Endothelial cell of umbilical vein (primary cell): Measurements from ENCODE around the gene MCM5. TPM values are rescaled to one million over a fixed set of nuclear protein-coding genes. Genes with fewer than 3 reads are reported as not detected.

Experiments
- BruUV-seq: library from RNA; stranded (reverse); fragments of 400-500 nt; replicated peaks from 2 replicates; lab custom pipeline; 2021; lab: Mats Ljungman, UMichigan
- CTCF ChIA-PET: fragments of 300-600, 350-600 bp; sonication (Branson Sonifier 250); formaldehyde crosslinking; loops from one replicate; lab custom pipeline; 2021; ENCODE audit warnings: antibody characterized with exemption, inconsistent platforms; lab: Charles Lee
- POLR2A ChIA-PET: fragments of 300-600, 350-600 bp; sonication (Branson Sonifier 250); formaldehyde crosslinking; loops from one replicate; lab custom pipeline; 2021; ENCODE audit warnings: antibody characterized with exemption, inconsistent platforms; lab: Charles Lee
- DNase-seq: peaks from one replicate; pipeline ENCODE4 v3.0.0-alpha.2; 2011; ENCODE audit warnings: low read depth, low spot score
- FAIRE-seq: peaks from 2 replicates; lab custom pipeline; 2011; peaks lifted over from hg19 to GRCh38; lab: Jason Lieb, UNC
- H2AFZ ChIP-seq: 2 replicates; pipeline ENCODE4 v1.6.0; 2012; ENCODE audit warnings: low read depth, low read length, control low read depth, inconsistent platforms
- H3K27ac ChIP-seq: 2 replicates; pipeline ENCODE4 v1.5.1; 2011; ENCODE audit warnings: low read depth, mild to moderate bottlenecking, control low read depth, low read length, moderate library complexity; ENCODE audit not compliant: insufficient read depth
- H3K27me3 ChIP-seq, 2 experiments: 2 replicates each; pipeline versions ENCODE4 v1.6.0 to v1.6.1; 2011; ENCODE audit warnings: low read length in 2 of 2, mixed read lengths in 1 of 2; ENCODE audit not compliant: control insufficient read depth in 2 of 2, insufficient read depth in 2 of 2
- H3K36me3 ChIP-seq, 2 experiments: 2 replicates in 1 of 2; 3 replicates in 1 of 2; pipeline ENCODE4 v1.5.1; 2011; ENCODE audit warnings: low read length in 2 of 2, mild to moderate bottlenecking in 1 of 2, moderate library complexity in 1 of 2; ENCODE audit not compliant: control insufficient read depth in 2 of 2, insufficient read depth in 2 of 2; ENCODE audit errors: extremely low read depth in 1 of 2
- H3K4me1 ChIP-seq: 3 replicates; pipeline ENCODE4 v1.5.1; 2011; ENCODE audit warnings: mild to moderate bottlenecking, low read length; ENCODE audit not compliant: control insufficient read depth, insufficient read depth; ENCODE audit errors: extremely low read depth
- H3K4me2 ChIP-seq: 2 replicates; pipeline ENCODE4 v1.6.1; 2011; ENCODE audit warnings: low read length, control low read depth, mixed read lengths; ENCODE audit not compliant: insufficient read depth
- H3K4me3 ChIP-seq, 3 experiments: fragments of 200-600 bp in 1 of 3; sonication (generic), shearing (Covaris generic) in 1 of 3; replicated peaks in 1 of 3; 2 replicates each; pipeline ENCODE4 v1.5.1; 2011 to 2016; ENCODE audit warnings: control low read depth in 3 of 3, low read length in 3 of 3, mild to moderate bottlenecking in 2 of 3, inconsistent platforms in 1 of 3, low read depth in 1 of 3, moderate library complexity in 1 of 3; ENCODE audit not compliant: insufficient read depth in 1 of 3
- H3K79me2 ChIP-seq: 2 replicates; pipeline ENCODE4 v1.6.0; 2012; ENCODE audit warnings: low read length, inconsistent platforms; ENCODE audit not compliant: control insufficient read depth, insufficient read depth
- H3K9ac ChIP-seq: replicated peaks from 2 replicates; pipeline ENCODE3; 2011; ENCODE audit warnings: low read length, control low read depth; ENCODE audit not compliant: insufficient read depth; ENCODE audit errors: extremely low read depth
- H3K9me1 ChIP-seq: replicated peaks from 3 replicates; pipeline ENCODE4 v1.6.0; 2011; ENCODE audit warnings: mild to moderate bottlenecking, low read length; ENCODE audit not compliant: control insufficient read depth, insufficient read depth; ENCODE audit errors: extremely low read depth
- H3K9me3 ChIP-seq: replicated peaks from 2 replicates; pipeline ENCODE4 v1.5.1; 2012; ENCODE audit warnings: low read length, inconsistent platforms; ENCODE audit not compliant: control insufficient read depth, insufficient read depth
- H4K20me1 ChIP-seq: replicated peaks from 2 replicates; pipeline ENCODE3; 2011; ENCODE audit warnings: mild to moderate bottlenecking, low read length; ENCODE audit not compliant: control insufficient read depth, insufficient read depth; ENCODE audit errors: extremely low read depth
- EZH2 ChIP-seq: IDR thresholded peaks from 2 replicates; pipeline ENCODE4 v1.6.1; 2012; ENCODE audit warnings: borderline replicate concordance, low read depth, mild to moderate bottlenecking, moderate library complexity, low read length, inconsistent platforms; ENCODE audit not compliant: severe bottlenecking
- FOS ChIP-seq: IDR thresholded peaks from 2 replicates; pipeline ENCODE4 v1.6.1; 2011; ENCODE audit warnings: mild to moderate bottlenecking, low read length, moderate library complexity, borderline replicate concordance; ENCODE audit not compliant: insufficient read depth
- GATA2 ChIP-seq: IDR thresholded peaks from 2 replicates; pipeline ENCODE4 v1.7.0; 2011; ENCODE audit warnings: low read depth, mild to moderate bottlenecking, moderate library complexity, mixed read lengths, low read length; ENCODE audit not compliant: insufficient read length, insufficient read depth
- JUN ChIP-seq: IDR thresholded peaks from 2 replicates; pipeline ENCODE4 v1.6.1; 2011; ENCODE audit warnings: borderline replicate concordance, low read depth; ENCODE audit not compliant: insufficient read length, insufficient read depth
- MYC ChIP-seq: IDR thresholded peaks from one replicate; pipeline ENCODE4 v1.6.1; 2011; ENCODE audit warnings: mild to moderate bottlenecking, low read depth, low read length
- POLR2A ChIP-seq: IDR thresholded peaks from 2 replicates; pipeline ENCODE4 v1.6.1; 2012; ENCODE audit warnings: low read depth, mild to moderate bottlenecking, control low read depth, low read length
- POLR2AphosphoS5 ChIP-seq: IDR thresholded peaks from 2 replicates; pipeline ENCODE4 v1.6.1; 2012; ENCODE audit warnings: low read depth, mild to moderate bottlenecking, control low read depth, low read length, moderate library complexity; ENCODE audit not compliant: insufficient read depth
- dilution Hi-C: fragments of 300-500 bp; cut with MboI; formaldehyde crosslinking; loops from one replicate; pipeline ENCODE4 v1.15.0; 2019; ENCODE audit warnings: low sequenced_read_pairs; ENCODE audit not compliant: extremely low pct_ligation_motif_present
- intact Hi-C: fragments of 100-400 bp; cut with micrococcal nuclease; formaldehyde crosslinking; loops from one replicate; pipeline ENCODE4 v1.10.0; 2022
- polyA plus RNA-seq, 4 experiments: library from polyadenylated mRNA; depleted of rRNA in 3 of 4; stranded (reverse) in 3 of 4; unstranded in 1 of 4; fragments of >200 nt; gene quantifications; 2 replicates each; pipeline versions ENCODE4 v1.2.1 to v1.2.3, GENCODE V29; 2011 to 2012; ENCODE audit warnings: missing spikeins in 1 of 4
- total RNA-seq: library from RNA; stranded (reverse); gene quantifications from 2 replicates; pipeline ENCODE4 v1.2.3, GENCODE V29; 2021
- TF ChIP-seq, protein P1 (sequence below), 2 donors: IDR thresholded peaks; 1 replicate in 1 of 2; 2 replicates in 1 of 2; pipeline ENCODE4 v1.5.1; 2011; ENCODE audit warnings: low read length in 2 of 2, mild to moderate bottlenecking in 2 of 2, moderate library complexity in 2 of 2, control low read depth in 1 of 2, inconsistent platforms in 1 of 2, low read depth in 1 of 2; ENCODE audit not compliant: insufficient read depth in 1 of 2; ENCODE audit errors: extremely low read depth in 1 of 2
- TF ChIP-seq, protein P2 (sequence below): IDR thresholded peaks from 2 replicates; pipeline ENCODE4 v1.6.1; 2011; ENCODE audit not compliant: insufficient read depth, insufficient read length

Gene MCM5
- total and polyA plus RNA-seq, 2 donors (not counting 3 experiments of a cell fraction or from before 2014, with no cell fraction given): 67.8 to 111 TPM

DNA sequence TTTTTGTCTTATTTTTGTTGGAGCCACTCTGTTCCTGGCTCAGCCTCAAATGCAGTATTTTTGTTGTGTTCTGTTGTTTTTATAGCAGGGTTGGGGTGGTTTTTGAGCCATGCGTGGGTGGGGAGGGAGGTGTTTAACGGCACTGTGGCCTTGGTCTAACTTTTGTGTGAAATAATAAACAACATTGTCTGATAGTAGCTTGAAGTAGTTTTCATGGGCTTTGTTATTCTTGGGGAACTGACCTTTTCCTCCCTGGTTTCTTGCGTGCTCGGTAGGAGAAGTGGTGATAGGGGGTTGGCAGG lies 6.0 kb upstream of the MCM5 start:
- DNase-seq (peak; percentile 68), FAIRE-seq (no peak)
- dilution Hi-C loops: no loop called here
- Histone ChIP-seq H3K9me1 (no peaks in the 10 kb centered on the region), H3K9ac (no peak overlapping the region), H3K4me3 (no peak overlapping the region), H4K20me1 (no peaks in the 10 kb centered on the region), H3K4me2 (no peak overlapping the region), H3K79me2 (no peaks in the 10 kb centered on the region), H3K27me3 (no peaks in the 10 kb centered on the region), H2AFZ (no peak overlapping the region), H3K27ac (no peak overlapping the region), H3K9me3 (no peaks in the 10 kb centered on the region), H3K4me1 (peaks cover 4% of the 10 kb centered on the region), H3K36me3 (peaks cover 16 to 18% of the 10 kb centered on the region in 2 experiments)
- POLR2A ChIA-PET: no interaction called here
- intact Hi-C loops: no loop called here
- BruUV-seq: no TSS peak
- CTCF ChIA-PET: interaction anchor here (0.6 kb wide), 1 partner anchor 36 kb away, joined by 3 read pairs; no protein-coding TSS in a partner anchor
- TF ChIP-seq POLR2AphosphoS5: no peak
- no peak for TF ChIP-seq EZH2
- no peak for TF ChIP-seq FOS
- TF ChIP-seq POLR2A: no peak
- TF ChIP-seq, protein P1, sequence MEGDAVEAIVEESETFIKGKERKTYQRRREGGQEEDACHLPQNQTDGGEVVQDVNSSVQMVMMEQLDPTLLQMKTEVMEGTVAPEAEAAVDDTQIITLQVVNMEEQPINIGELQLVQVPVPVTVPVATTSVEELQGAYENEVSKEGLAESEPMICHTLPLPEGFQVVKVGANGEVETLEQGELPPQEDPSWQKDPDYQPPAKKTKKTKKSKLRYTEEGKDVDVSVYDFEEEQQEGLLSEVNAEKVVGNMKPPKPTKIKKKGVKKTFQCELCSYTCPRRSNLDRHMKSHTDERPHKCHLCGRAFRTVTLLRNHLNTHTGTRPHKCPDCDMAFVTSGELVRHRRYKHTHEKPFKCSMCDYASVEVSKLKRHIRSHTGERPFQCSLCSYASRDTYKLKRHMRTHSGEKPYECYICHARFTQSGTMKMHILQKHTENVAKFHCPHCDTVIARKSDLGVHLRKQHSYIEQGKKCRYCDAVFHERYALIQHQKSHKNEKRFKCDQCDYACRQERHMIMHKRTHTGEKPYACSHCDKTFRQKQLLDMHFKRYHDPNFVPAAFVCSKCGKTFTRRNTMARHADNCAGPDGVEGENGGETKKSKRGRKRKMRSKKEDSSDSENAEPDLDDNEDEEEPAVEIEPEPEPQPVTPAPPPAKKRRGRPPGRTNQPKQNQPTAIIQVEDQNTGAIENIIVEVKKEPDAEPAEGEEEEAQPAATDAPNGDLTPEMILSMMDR (IDR thresholded peaks at IDR 0.05; ENCODE audit: extremely low read depth in 1 of 2, insufficient read depth in 1 of 2, low read depth in 1 of 2, low read length in 2 of 2): no peak
- no peak for TF ChIP-seq JUN
- no peak for TF ChIP-seq MYC
- TF ChIP-seq, protein P2, sequence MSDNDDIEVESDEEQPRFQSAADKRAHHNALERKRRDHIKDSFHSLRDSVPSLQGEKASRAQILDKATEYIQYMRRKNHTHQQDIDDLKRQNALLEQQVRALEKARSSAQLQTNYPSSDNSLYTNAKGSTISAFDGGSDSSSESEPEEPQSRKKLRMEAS: no peak
- TF ChIP-seq GATA2: no peak
